ENCODE data around the gene STXBP2. TPM values are rescaled to one million over a fixed set of nuclear protein-coding genes. Genes with fewer than 3 reads are reported as not detected.

The STXBP2 gene
- total and polyA plus RNA-seq, 2 experiments from 2014 or later, result 1.8 to 2.0 TPM

DNA sequence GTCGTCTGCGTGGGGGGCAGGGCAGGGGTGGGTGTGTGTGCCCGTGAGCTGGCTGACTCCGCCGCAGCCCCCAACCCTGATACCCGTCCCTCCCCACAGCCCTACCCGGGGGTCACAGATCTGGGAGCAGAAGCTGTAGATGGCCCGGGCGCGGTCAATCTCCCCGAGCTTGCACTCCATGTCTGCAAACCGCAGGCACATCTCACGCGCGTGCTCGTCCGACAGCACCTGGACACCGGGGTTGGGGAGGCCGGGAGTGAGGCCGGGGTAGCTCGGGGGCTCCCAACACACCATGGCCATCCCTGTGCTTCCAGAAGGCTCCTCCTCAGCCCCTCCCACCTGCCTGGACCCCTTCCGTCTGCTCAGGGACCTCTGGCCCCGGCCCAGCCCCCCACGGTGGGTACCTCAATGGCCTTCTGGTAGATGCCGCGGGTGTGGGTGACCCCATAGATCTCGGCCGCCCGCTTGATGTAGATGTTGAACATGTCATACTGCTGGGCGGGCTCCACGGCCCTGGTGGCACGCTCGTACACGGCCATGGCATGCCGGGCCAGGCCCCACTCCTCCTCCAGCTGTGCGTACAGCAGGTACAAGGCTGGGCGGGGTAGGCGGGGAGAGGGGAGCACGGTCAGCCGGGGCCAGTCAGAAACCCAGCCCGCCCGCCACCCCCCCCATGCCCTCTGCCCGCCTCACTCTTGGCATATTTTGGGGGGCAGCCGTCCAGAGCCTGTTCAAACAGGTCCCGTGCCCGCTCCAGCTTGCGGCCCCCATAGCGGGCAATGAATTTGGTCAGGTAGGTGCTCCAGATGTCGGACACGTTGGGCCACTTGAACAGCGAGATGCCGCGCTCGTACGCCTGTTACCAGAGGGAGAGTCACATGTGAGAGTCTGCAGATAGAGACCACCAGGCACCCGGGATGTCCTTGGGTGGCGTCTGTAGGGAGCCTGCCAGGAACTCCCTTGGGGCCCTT, 16.2 kb upstream of the STXBP2 start:
- Histone ChIP-seq H3K9ac (no peak overlapping the region), H3F3A (ENCODE audit: insufficient read depth) (no peaks in the 10 kb centered on the region), H3K9me3 (ENCODE audit: low read depth) (no peaks in the 10 kb centered on the region), H2AFZ (no peak overlapping the region), H3K9me2 (ENCODE audit: insufficient read depth) (no peaks in the 10 kb centered on the region), H3K4me2 (ENCODE audit: unreplicated experiment) (no peak overlapping the region), H3K4me3 (no peak overlapping the region), H3K27ac (no peak overlapping the region), H3K36me3 (ENCODE audit: low read depth) (no peaks in the 10 kb centered on the region), H3K79me2 (ENCODE audit: insufficient read depth) (peaks cover 9% of the 10 kb centered on the region), H3K4me1 (ENCODE audit: insufficient read depth) (no peaks in the 10 kb centered on the region), H3K27me3 (replicated peaks; ENCODE audit: insufficient read depth) (no peaks in the 10 kb centered on the region), H4K20me1 (ENCODE audit: insufficient read depth) (no peaks in the 10 kb centered on the region)
- 96 to 97% methylated on average over 38 to 53 of the region's 57 CpGs for WGBS, 2 experiments (ENCODE audit: low coverage in 1 of 2, low lambda C conversion rate in 2 of 2, missing lambda C conversion rate in 2 of 2)
- in situ Hi-C loops (cut with MboI), result no loop called here
- TF ChIP-seq EZH2phosphoT487 (IDR thresholded peaks at IDR 0.05; ENCODE audit: insufficient read depth, low read depth) (no peak), EZH2 (IDR thresholded peaks at IDR 0.05; ENCODE audit: insufficient read depth, poor library complexity, severe bottlenecking) (no peak)
- no peak for DNase-seq

DNA sequence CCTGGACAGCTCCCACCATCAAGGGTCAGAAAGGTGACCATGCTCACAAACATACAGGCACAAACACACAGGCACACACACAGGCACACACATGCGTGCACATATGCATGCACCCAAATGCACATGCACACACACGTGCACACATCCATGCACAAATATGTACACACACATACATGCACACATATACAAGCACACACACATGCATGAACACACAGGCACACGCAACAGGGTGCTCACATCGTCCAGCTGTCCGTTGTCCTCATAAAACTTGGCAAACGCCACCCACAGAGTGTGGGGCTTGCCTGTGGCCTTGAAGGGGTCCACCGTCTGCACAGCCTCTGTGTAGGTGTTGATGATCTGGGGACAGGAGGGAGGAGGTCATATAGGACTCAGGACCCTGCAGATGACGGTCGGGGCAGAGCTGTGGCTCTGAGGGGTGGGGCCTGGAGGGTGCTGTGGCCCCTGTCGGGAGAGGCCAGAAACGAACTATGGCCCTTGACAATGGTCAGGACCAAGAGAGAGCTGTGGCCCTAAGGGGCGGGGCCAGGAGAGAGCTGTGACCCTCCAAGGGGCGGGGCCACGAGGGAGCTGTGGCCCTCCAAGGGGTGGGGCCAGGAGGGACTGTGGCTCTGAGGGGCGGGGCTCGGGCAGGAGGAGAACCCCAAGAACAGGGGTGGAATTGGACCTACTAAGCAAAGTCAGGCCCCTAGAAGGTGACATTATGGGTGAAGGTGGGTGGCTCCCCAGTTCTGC, 13.8 kb upstream of the STXBP2 start:
- Histone ChIP-seq H3K27me3 (replicated peaks; ENCODE audit: insufficient read depth) (no peaks in the 10 kb centered on the region), H3F3A (ENCODE audit: insufficient read depth) (no peaks in the 10 kb centered on the region), H3K79me2 (ENCODE audit: insufficient read depth) (peaks cover 33% of the 10 kb centered on the region), H3K9me2 (ENCODE audit: insufficient read depth) (no peaks in the 10 kb centered on the region), H3K36me3 (ENCODE audit: low read depth) (no peaks in the 10 kb centered on the region), H3K4me3 (no peak overlapping the region), H4K20me1 (ENCODE audit: insufficient read depth) (no peaks in the 10 kb centered on the region), H2AFZ (no peak overlapping the region), H3K9ac (no peak overlapping the region), H3K4me1 (ENCODE audit: insufficient read depth) (peaks cover under 1% of the 10 kb centered on the region), H3K27ac (no peak overlapping the region), H3K4me2 (ENCODE audit: unreplicated experiment) (no peak overlapping the region), H3K9me3 (ENCODE audit: low read depth) (no peaks in the 10 kb centered on the region)
- 71 to 82% methylated on average over 10 to 16 of the region's 16 CpGs for WGBS, 2 experiments (ENCODE audit: low coverage in 1 of 2, low lambda C conversion rate in 2 of 2, missing lambda C conversion rate in 2 of 2)
- no peak for TF ChIP-seq EZH2 (IDR thresholded peaks at IDR 0.05; ENCODE audit: insufficient read depth, poor library complexity, severe bottlenecking)
- TF ChIP-seq EZH2phosphoT487 (IDR thresholded peaks at IDR 0.05; ENCODE audit: insufficient read depth, low read depth), result no peak
- in situ Hi-C loops (cut with MboI), result no loop called here
- peak; percentile 36 for DNase-seq

DNA sequence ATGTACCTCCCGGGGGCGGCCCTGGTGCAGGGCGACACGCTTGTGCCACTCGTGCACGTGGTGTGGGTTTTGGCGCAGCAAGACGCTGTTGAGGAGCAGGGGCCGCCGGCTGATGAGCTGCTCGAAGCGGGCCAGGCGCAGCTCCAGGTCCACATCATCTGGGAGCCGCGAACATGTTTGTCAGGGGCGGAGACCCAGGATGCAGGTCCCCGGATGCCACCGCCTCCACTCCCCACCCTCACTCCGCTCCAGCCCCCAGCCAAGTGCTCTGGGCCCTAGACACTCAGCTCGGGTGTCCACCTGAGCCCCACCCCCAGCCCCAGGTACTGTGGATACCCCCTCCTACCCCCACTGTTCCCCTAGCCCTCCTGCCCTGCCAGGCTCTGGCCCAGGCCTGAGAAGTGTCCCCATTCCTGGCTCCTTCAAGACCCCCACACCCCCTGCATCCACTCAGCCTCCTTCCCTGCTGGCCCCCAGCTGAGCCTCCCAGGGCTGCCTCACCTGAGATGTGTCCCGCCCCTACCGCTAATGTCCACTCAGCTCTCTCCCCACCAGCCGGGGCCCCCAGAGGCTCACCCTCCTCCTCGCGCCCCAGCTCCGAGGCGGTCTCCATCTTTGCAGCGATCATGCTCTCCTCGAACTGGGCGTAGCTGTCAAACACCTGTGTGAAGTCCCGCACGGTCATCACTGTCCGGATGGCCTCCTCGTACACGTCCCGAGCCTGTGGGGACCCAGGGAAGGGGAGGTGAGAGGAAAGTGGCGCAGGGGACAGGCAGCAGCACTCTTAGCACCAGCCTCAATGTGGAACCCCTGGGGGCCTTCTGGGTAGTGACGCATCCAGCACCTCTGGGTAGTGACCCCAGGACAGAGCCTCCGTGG, 12.9 kb upstream of the STXBP2 start:
- no peaks in the 10 kb centered on the region for H3K27me3 ChIP-seq (replicated peaks; ENCODE audit: insufficient read depth)
- H3K36me3 ChIP-seq (ENCODE audit: low read depth), result no peaks in the 10 kb centered on the region
- in situ Hi-C loops (cut with MboI), result no loop called here
- no peaks in the 10 kb centered on the region for H4K20me1 ChIP-seq (ENCODE audit: insufficient read depth)
- TF ChIP-seq EZH2 (IDR thresholded peaks at IDR 0.05; ENCODE audit: insufficient read depth, poor library complexity, severe bottlenecking) (no peak), EZH2phosphoT487 (IDR thresholded peaks at IDR 0.05; ENCODE audit: insufficient read depth, low read depth) (no peak)
- 93 to 96% methylated on average over 31 of the region's 39 CpGs for WGBS, 2 experiments (ENCODE audit: low coverage in 1 of 2, low lambda C conversion rate in 2 of 2, missing lambda C conversion rate in 2 of 2)
- H3K4me1 ChIP-seq (ENCODE audit: insufficient read depth), result peaks cover 6% of the 10 kb centered on the region
- no peak overlapping the region for H3K4me3 ChIP-seq
- H3K9ac ChIP-seq, result no peak overlapping the region
- H3K27ac ChIP-seq, result no peak overlapping the region
- no peaks in the 10 kb centered on the region for H3F3A ChIP-seq (ENCODE audit: insufficient read depth)
- no peaks in the 10 kb centered on the region for H3K9me3 ChIP-seq (ENCODE audit: low read depth)
- no peak for DNase-seq
- H3K4me2 ChIP-seq (ENCODE audit: unreplicated experiment), result no peak overlapping the region
- no peaks in the 10 kb centered on the region for H3K9me2 ChIP-seq (ENCODE audit: insufficient read depth)
- no peak overlapping the region for H2AFZ ChIP-seq
- peaks cover 42% of the 10 kb centered on the region for H3K79me2 ChIP-seq (ENCODE audit: insufficient read depth)

DNA sequence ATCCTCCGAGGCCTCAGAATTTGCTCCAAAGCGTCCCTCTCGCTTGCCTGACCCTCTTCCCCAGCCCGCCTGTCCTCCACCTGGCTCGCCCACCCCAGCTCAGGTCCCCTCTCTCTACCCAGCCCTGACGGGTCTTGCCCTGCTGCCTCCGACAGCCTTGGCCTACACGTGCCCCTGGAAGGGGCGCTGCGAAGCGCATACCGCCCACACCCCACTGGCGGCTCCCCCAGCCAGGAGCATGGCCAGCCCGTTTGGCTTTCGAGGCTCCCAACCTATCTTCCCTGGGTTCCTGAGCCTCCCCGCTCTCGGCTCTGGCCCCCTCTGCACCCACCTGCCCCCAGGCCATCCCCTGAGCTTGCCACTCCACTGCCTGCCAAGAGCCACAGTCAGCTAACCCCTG, 12.1 kb upstream of the STXBP2 start:
- Histone ChIP-seq H3K4me1 (ENCODE audit: insufficient read depth) (peaks cover 6% of the 10 kb centered on the region), H3K36me3 (ENCODE audit: low read depth) (no peaks in the 10 kb centered on the region), H3K27me3 (replicated peaks; ENCODE audit: insufficient read depth) (no peaks in the 10 kb centered on the region), H3K4me2 (ENCODE audit: unreplicated experiment) (no peak overlapping the region), H4K20me1 (ENCODE audit: insufficient read depth) (no peaks in the 10 kb centered on the region), H3K9me3 (ENCODE audit: low read depth) (no peaks in the 10 kb centered on the region), H3K9me2 (ENCODE audit: insufficient read depth) (no peaks in the 10 kb centered on the region), H3K79me2 (ENCODE audit: insufficient read depth) (peaks cover 48% of the 10 kb centered on the region), H3K9ac (no peak overlapping the region), H3K27ac (no peak overlapping the region), H2AFZ (no peak overlapping the region), H3F3A (ENCODE audit: insufficient read depth) (no peaks in the 10 kb centered on the region), H3K4me3 (no peak overlapping the region)
- TF ChIP-seq EZH2phosphoT487 (IDR thresholded peaks at IDR 0.05; ENCODE audit: insufficient read depth, low read depth), result no peak
- TF ChIP-seq EZH2 (IDR thresholded peaks at IDR 0.05; ENCODE audit: insufficient read depth, poor library complexity, severe bottlenecking), result no peak
- in situ Hi-C loops (cut with MboI), result no loop called here
- no peak for DNase-seq
- WGBS, 2 experiments (ENCODE audit: low coverage in 1 of 2, low lambda C conversion rate in 2 of 2, missing lambda C conversion rate in 2 of 2), result 86% methylated on average over 14 to 17 of the region's 17 CpGs
